ENCODE measurements around the gene KANSL1.

KANSL1 gene

DNA sequence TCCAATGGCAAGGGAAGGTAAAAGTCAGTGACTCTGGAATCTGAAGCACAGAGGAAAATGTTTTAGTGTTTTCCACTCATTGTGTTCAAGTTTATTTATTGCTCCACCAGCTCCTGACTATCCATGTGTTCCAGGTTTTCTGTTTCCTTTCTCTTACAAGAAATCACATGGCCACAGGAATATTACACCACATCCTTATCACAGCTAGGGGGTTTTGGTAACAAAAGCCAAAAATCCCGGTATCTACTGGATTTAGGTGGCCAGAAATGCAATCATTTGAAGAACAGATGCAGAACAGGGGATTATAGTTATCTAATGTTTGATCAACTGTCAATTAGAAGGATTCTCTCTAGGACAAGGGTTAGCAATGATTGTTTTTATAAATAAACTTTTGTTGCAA lies 146.3 kb downstream of the KANSL1 start:
- Histone ChIP-seq H3K9me3 (replicated peaks; ENCODE audit: insufficient read depth, low read length) (no peaks in the 10 kb centered on the region), H3K9me2 (replicated peaks; ENCODE audit: insufficient read depth, low read length) (no peaks in the 10 kb centered on the region), H3K4me2 (ENCODE audit: low read depth, low read length) (no peak overlapping the region), H3K27ac (ENCODE audit: low read length) (no peak overlapping the region), H3K9ac (ENCODE audit: low read length) (no peak overlapping the region), H4K20me1 (ENCODE audit: insufficient read depth, low read length) (no peaks in the 10 kb centered on the region), H3K4me1 (ENCODE audit: low read length) (no peaks in the 10 kb centered on the region), H3K79me2 (ENCODE audit: low read length) (0 out of 2 replicates have a peak, but pooled peaks cover 6% of the 10 kb centered on the region), H3K36me3 (replicated peaks; ENCODE audit: insufficient read depth, low read length) (0 out of 2 replicates have a peak, but pooled peaks cover 4% of the 10 kb centered on the region), H3F3A (ENCODE audit: insufficient read depth, low read length) (no peaks in the 10 kb centered on the region), H3K4me3 (ENCODE audit: low read length) (no peak overlapping the region), H3K27me3 (replicated peaks; ENCODE audit: insufficient read depth, low read length) (no peaks in the 10 kb centered on the region), H2AFZ (ENCODE audit: low read length) (no peak overlapping the region)
- TF ChIP-seq, protein P1, sequence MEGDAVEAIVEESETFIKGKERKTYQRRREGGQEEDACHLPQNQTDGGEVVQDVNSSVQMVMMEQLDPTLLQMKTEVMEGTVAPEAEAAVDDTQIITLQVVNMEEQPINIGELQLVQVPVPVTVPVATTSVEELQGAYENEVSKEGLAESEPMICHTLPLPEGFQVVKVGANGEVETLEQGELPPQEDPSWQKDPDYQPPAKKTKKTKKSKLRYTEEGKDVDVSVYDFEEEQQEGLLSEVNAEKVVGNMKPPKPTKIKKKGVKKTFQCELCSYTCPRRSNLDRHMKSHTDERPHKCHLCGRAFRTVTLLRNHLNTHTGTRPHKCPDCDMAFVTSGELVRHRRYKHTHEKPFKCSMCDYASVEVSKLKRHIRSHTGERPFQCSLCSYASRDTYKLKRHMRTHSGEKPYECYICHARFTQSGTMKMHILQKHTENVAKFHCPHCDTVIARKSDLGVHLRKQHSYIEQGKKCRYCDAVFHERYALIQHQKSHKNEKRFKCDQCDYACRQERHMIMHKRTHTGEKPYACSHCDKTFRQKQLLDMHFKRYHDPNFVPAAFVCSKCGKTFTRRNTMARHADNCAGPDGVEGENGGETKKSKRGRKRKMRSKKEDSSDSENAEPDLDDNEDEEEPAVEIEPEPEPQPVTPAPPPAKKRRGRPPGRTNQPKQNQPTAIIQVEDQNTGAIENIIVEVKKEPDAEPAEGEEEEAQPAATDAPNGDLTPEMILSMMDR (IDR thresholded peaks at IDR 0.05; ENCODE audit: low read length) = no peak
- TF ChIP-seq EZH2 (optimal IDR thresholded peaks at IDR 0.05; ENCODE audit: low read depth, low read length) (no peak), EZH2phosphoT487 (IDR thresholded peaks at IDR 0.05; ENCODE audit: low read length) (no peak)
- DNase-seq = no peak

DNA sequence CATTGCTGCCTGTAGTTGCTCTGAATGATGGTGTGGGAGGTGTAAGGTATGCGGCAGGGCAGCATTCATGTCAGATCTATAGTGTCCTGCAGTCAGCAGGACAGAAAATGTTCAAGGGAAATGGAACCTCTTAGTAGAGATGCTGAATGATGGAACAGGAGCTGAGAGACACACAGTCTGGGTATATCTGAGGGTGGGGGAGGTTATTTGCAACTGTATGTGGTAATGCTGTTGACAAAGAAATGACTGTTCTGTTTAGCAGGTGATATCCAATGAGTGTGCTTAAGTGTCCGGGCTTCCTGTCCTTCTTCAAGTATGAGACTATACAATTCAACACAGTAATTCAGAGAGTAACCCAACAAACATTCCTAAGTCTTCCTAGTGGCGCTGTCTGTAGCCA lies 147.6 kb downstream of the KANSL1 start:
- no peak overlapping the region for H3K4me2 ChIP-seq (ENCODE audit: low read depth, low read length)
- 0 out of 2 replicates have a peak, but pooled peaks cover 6% of the 10 kb centered on the region for H3K79me2 ChIP-seq (ENCODE audit: low read length)
- no peak overlapping the region for H3K4me3 ChIP-seq (ENCODE audit: low read length)
- H3K27me3 ChIP-seq (replicated peaks; ENCODE audit: insufficient read depth, low read length) = no peaks in the 10 kb centered on the region
- H4K20me1 ChIP-seq (ENCODE audit: insufficient read depth, low read length) = no peaks in the 10 kb centered on the region
- H3K4me1 ChIP-seq (ENCODE audit: low read length) = no peaks in the 10 kb centered on the region
- H3K9me2 ChIP-seq (replicated peaks; ENCODE audit: insufficient read depth, low read length) = no peaks in the 10 kb centered on the region
- H2AFZ ChIP-seq (ENCODE audit: low read length) = no peak overlapping the region
- no peaks in the 10 kb centered on the region for H3F3A ChIP-seq (ENCODE audit: insufficient read depth, low read length)
- DNase-seq = no peak
- H3K9me3 ChIP-seq (replicated peaks; ENCODE audit: insufficient read depth, low read length) = no peaks in the 10 kb centered on the region
- no peak overlapping the region for H3K27ac ChIP-seq (ENCODE audit: low read length)
- H3K36me3 ChIP-seq (replicated peaks; ENCODE audit: insufficient read depth, low read length) = 0 out of 2 replicates have a peak, but pooled peaks cover 4% of the 10 kb centered on the region
- TF ChIP-seq EZH2 (optimal IDR thresholded peaks at IDR 0.05; ENCODE audit: low read depth, low read length) (no peak), EZH2phosphoT487 (IDR thresholded peaks at IDR 0.05; ENCODE audit: low read length) (no peak)
- TF ChIP-seq, protein P1 (IDR thresholded peaks at IDR 0.05; ENCODE audit: low read length) = no peak
- H3K9ac ChIP-seq (ENCODE audit: low read length) = no peak overlapping the region

DNA sequence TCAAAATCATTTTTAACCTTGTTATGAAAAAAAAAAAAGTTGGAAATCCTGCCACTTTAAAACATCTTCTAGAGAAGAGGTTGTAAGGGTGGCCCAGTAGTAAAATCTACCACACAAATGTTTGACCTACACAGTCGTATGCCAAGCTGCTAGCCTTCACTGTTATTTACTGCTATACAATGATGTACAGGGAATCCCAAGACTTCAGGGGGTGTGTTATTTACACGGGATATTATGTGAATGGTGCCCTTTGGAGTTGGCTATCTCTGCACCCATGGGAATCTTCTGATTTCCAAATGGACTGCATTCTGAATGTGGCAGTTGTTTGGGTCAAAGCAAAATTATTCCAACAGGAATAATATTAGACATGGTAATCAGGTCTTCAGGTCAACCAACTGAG lies 148.2 kb downstream of the KANSL1 start:
- no peak overlapping the region for H3K9ac ChIP-seq (ENCODE audit: low read length)
- H3K9me3 ChIP-seq (replicated peaks; ENCODE audit: insufficient read depth, low read length) = no peaks in the 10 kb centered on the region
- H4K20me1 ChIP-seq (ENCODE audit: insufficient read depth, low read length) = no peaks in the 10 kb centered on the region
- no peaks in the 10 kb centered on the region for H3K9me2 ChIP-seq (replicated peaks; ENCODE audit: insufficient read depth, low read length)
- H3K79me2 ChIP-seq (ENCODE audit: low read length) = 0 out of 2 replicates have a peak, but pooled peaks cover 6% of the 10 kb centered on the region
- H2AFZ ChIP-seq (ENCODE audit: low read length) = no peak overlapping the region
- no peak overlapping the region for H3K27ac ChIP-seq (ENCODE audit: low read length)
- no peaks in the 10 kb centered on the region for H3K27me3 ChIP-seq (replicated peaks; ENCODE audit: insufficient read depth, low read length)
- H3K36me3 ChIP-seq (replicated peaks; ENCODE audit: insufficient read depth, low read length) = 0 out of 2 replicates have a peak, but pooled peaks cover 4% of the 10 kb centered on the region
- no peak overlapping the region for H3K4me2 ChIP-seq (ENCODE audit: low read depth, low read length)
- TF ChIP-seq EZH2 (optimal IDR thresholded peaks at IDR 0.05; ENCODE audit: low read depth, low read length) (no peak), EZH2phosphoT487 (IDR thresholded peaks at IDR 0.05; ENCODE audit: low read length) (no peak)
- TF ChIP-seq, protein P1 (IDR thresholded peaks at IDR 0.05; ENCODE audit: low read length) = no peak
- no peaks in the 10 kb centered on the region for H3K4me1 ChIP-seq (ENCODE audit: low read length)
- no peaks in the 10 kb centered on the region for H3F3A ChIP-seq (ENCODE audit: insufficient read depth, low read length)
- DNase-seq = no peak
- no peak overlapping the region for H3K4me3 ChIP-seq (ENCODE audit: low read length)
